Vagina (tissue), 2 donors: ENCODE measurements around the gene MAF. TPM values are rescaled to one million over a fixed set of nuclear protein-coding genes. Genes with fewer than 3 reads are reported as not detected.

ENCODE experiments used
- DNase-seq, 2 donors: peaks; one replicate each; pipeline ENCODE4 v3.0.0-alpha.2; 2017; ENCODE audit errors: extremely low spot score in 2 of 2
- H3K27ac ChIP-seq: fragments of 200-600 bp; sonication (generic); one replicate; pipeline ENCODE4 v1.5.1; 2019
- H3K27me3 ChIP-seq: fragments of 200-600 bp; sonication (generic); one replicate; pipeline ENCODE4 v1.5.1; 2019
- H3K36me3 ChIP-seq, 2 donors: fragments of 200-600 bp; sonication (generic); one replicate each; pipeline ENCODE4 v1.5.1; 2017 to 2019
- H3K4me1 ChIP-seq: fragments of 200-600 bp; sonication (generic); one replicate; pipeline ENCODE4 v1.5.1; 2019
- H3K4me3 ChIP-seq, 2 donors: fragments of 200-600 bp; sonication (generic); 1 replicate in 1 of 2; 2 replicates in 1 of 2; pipeline ENCODE4 v1.5.1; 2016 to 2019
- H3K9me3 ChIP-seq: fragments of 200-600 bp; sonication (generic); one replicate; pipeline ENCODE4 v1.5.1; 2019
- POLR2A ChIP-seq, 2 donors: fragments of 450-650 bp; IDR thresholded peaks; one replicate each; pipeline ENCODE4 v1.6.1; 2017; ENCODE audit warnings: antibody characterized with exemption in 2 of 2, mild to moderate bottlenecking in 2 of 2, moderate library complexity in 2 of 2
- POLR2AphosphoS5 ChIP-seq, 2 donors: sonication (generic); formaldehyde crosslinking; IDR thresholded peaks; one replicate each; pipeline ENCODE4 v1.9.0; 2017; ENCODE audit warnings: antibody characterized with exemption in 2 of 2, mild to moderate bottlenecking in 2 of 2, low read depth in 1 of 2; ENCODE audit not compliant: insufficient read depth in 1 of 2
- intact Hi-C: fragments of 100-400 bp; cut with DNase I; formaldehyde crosslinking; loops from one replicate; pipeline ENCODE4 v1.15.1; 2023
- total RNA-seq: library from RNA; depleted of rRNA; stranded (reverse); fragments of >200 nt; gene quantifications from one replicate; pipeline ENCODE4 v1.2.3, GENCODE V29; 2016
- TF ChIP-seq, protein P1 (sequence below), 3 experiments: fragments of 450-650 bp in 2 of 3; fragments of 200-600 bp in 1 of 3; sonication (generic) in 1 of 3; IDR thresholded peaks; one replicate each; pipeline ENCODE4 v1.5.1; 2017 to 2019; ENCODE audit warnings: antibody characterized with exemption in 3 of 3, mild to moderate bottlenecking in 2 of 3, moderate library complexity in 2 of 3

Gene MAF
- total RNA-seq, 1 donor from 2014 or later, result 52.5 TPM

DNA sequence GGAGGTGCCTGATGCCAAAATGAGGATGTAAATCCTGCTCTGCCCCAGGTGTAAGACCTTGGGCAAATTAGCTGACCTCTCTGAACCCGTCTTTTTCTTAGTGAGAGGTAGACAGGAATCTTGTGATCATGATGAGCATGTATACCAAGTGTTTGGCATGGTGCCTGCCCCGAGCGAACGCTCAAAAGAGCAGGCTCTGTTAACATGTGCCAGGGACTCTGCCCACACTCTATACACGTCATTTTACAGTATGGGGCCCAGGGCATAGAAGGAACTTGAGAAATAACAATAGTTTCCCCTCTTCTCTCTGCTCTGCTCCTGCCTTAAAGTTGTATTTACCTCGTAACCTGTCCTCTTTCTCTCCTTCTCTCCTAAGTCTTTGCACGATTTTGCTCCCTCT is 9.3 kb upstream of the MAF start:
- Histone ChIP-seq H3K4me3 (no peak overlapping the region), H3K9me3 (no peaks in the 10 kb centered on the region), H3K4me1 (peaks cover 13% of the 10 kb centered on the region), H3K27me3 (no peaks in the 10 kb centered on the region), H3K27ac (no peak overlapping the region), H3K36me3 (no peaks in the 10 kb centered on the region)
- no peak for TF ChIP-seq POLR2AphosphoS5 (IDR thresholded peaks at IDR 0.05; ENCODE audit: insufficient read depth in 1 of 2, low read depth in 1 of 2)
- TF ChIP-seq, protein P1, sequence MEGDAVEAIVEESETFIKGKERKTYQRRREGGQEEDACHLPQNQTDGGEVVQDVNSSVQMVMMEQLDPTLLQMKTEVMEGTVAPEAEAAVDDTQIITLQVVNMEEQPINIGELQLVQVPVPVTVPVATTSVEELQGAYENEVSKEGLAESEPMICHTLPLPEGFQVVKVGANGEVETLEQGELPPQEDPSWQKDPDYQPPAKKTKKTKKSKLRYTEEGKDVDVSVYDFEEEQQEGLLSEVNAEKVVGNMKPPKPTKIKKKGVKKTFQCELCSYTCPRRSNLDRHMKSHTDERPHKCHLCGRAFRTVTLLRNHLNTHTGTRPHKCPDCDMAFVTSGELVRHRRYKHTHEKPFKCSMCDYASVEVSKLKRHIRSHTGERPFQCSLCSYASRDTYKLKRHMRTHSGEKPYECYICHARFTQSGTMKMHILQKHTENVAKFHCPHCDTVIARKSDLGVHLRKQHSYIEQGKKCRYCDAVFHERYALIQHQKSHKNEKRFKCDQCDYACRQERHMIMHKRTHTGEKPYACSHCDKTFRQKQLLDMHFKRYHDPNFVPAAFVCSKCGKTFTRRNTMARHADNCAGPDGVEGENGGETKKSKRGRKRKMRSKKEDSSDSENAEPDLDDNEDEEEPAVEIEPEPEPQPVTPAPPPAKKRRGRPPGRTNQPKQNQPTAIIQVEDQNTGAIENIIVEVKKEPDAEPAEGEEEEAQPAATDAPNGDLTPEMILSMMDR (IDR thresholded peaks at IDR 0.05), result no peak
- DNase-seq, result peak in 1 of 2 donors; percentile 60
- intact Hi-C loops, result loop anchor here (10.0 kb wide), 1 partner anchor 1485 kb away; no protein-coding TSS in a partner anchor

DNA sequence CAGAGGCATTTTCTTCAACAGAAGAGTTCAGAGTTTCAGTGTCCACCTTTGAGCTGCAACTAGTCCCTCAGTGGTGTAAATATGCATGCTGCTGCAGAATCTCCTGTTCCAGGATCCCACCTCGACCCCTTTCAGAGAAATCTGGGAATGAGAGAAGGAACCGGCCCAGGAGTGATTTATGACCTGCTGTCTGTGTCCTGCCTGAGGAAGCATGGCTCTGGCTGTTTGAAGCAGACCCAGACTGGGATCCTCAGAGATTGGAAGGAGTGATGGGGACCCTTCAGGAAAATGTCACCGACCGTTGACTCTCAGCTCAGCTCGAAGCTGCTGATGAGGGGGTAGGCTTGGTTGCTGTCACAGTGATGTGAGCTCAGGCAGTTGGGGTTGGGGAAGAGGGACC is 8.4 kb upstream of the MAF start:
- Histone ChIP-seq H3K9me3 (no peaks in the 10 kb centered on the region), H3K4me1 (peaks cover 13% of the 10 kb centered on the region), H3K4me3 (no peak overlapping the region), H3K36me3 (no peaks in the 10 kb centered on the region), H3K27me3 (no peaks in the 10 kb centered on the region), H3K27ac (no peak overlapping the region)
- TF ChIP-seq POLR2A (IDR thresholded peaks at IDR 0.05) (no peak), POLR2AphosphoS5 (IDR thresholded peaks at IDR 0.05; ENCODE audit: insufficient read depth in 1 of 2, low read depth in 1 of 2) (no peak)
- TF ChIP-seq, protein P1 (IDR thresholded peaks at IDR 0.05), result no peak
- DNase-seq, result no peak
- intact Hi-C loops, result loop anchor here (10.0 kb wide), 1 partner anchor 1484 kb away; no protein-coding TSS in a partner anchor

DNA sequence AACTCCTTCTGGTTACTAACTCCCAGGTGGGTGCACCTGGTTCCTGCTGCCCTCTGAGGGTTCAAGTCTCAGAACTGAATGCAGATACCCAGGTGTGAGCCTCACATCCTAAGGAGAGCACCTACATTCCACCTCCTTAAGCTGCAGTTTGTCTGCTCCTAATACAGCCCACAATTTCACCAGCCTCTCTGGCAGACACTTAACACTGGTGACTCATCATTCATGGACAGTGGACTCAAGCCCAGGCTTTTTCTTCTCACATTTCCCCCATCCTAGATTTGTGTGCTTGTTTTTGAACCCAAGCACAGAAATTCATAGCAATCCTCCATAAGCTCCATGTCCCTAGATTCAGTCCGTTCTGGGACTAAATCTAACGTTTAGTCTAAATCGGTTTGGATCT is 7.0 kb upstream of the MAF start:
- Histone ChIP-seq H3K9me3 (no peaks in the 10 kb centered on the region), H3K4me1 (peaks cover 21% of the 10 kb centered on the region), H3K4me3 (no peak overlapping the region), H3K27me3 (no peaks in the 10 kb centered on the region), H3K36me3 (no peaks in the 10 kb centered on the region), H3K27ac (peak overlapping the region; percentile 17)
- intact Hi-C loops, result loop anchor here (10.0 kb wide), 1 partner anchor 1483 kb away; no protein-coding TSS in a partner anchor
- DNase-seq, result no peak
- peak in 1 of 2 donors; percentile 50 for TF ChIP-seq POLR2AphosphoS5 (IDR thresholded peaks at IDR 0.05; ENCODE audit: insufficient read depth in 1 of 2, low read depth in 1 of 2)
- TF ChIP-seq, protein P1 (IDR thresholded peaks at IDR 0.05), result no peak

DNA sequence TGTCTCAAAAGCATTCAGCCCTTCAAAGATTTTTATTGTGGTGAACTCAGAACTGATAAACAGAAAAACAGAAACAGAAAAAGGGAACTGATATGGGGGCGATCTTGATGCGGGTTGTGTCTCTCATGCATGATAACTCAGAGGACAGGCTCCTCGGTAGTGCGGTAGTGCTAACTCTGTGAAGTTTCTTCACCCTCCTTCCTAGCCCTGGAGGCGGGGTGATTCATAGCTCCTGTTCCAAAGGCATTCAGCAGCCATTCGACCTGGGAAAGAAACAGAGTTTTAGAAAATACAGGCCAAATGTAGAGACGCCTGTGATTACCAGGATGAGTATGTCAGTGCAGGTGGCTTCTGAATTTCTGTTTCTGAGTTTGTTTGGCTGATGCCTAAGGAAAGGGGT is 5.5 kb upstream of the MAF start:
- no peaks in the 10 kb centered on the region for H3K9me3 ChIP-seq
- no peak overlapping the region for H3K4me3 ChIP-seq
- peaks cover 31% of the 10 kb centered on the region for H3K4me1 ChIP-seq
- intact Hi-C loops, result loop anchor here (10.0 kb wide), 1 partner anchor 1481 kb away; no protein-coding TSS in a partner anchor
- TF ChIP-seq, protein P1 (IDR thresholded peaks at IDR 0.05), result no peak
- peak in 1 of 2 donors; percentile 24 for TF ChIP-seq POLR2AphosphoS5 (IDR thresholded peaks at IDR 0.05; ENCODE audit: insufficient read depth in 1 of 2, low read depth in 1 of 2)
- DNase-seq, result peak in 1 of 2 donors; percentile 84
- no peaks in the 10 kb centered on the region for H3K27me3 ChIP-seq
- H3K36me3 ChIP-seq, result no peaks in the 10 kb centered on the region
- no peak overlapping the region for H3K27ac ChIP-seq

DNA sequence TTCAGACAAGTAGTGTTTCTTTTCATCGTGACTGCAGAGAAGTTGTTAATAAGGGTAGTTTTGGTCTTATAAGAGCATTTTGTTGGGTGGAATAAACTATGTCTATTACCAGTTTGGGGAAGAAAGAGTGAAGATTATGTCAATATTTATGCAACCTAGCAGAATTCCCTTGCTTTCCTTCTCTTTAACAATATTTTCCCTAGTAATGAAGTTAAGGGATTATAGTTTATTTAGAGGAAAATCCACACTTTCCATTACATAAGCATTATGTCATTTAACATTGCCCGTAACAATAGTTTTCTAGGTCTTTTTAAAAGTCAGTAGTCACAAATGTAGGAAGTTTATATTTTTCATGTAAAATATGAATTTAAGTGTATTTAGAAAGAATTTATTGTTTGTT is 2.5 kb upstream of the MAF start:
- Histone ChIP-seq H3K36me3 (no peaks in the 10 kb centered on the region), H3K4me1 (peaks cover 30% of the 10 kb centered on the region), H3K27me3 (no peaks in the 10 kb centered on the region), H3K9me3 (no peaks in the 10 kb centered on the region), H3K4me3 (peak overlapping the region; percentile 83 to 91), H3K27ac (peak overlapping the region; percentile 98)
- no peak for TF ChIP-seq POLR2AphosphoS5 (IDR thresholded peaks at IDR 0.05; ENCODE audit: insufficient read depth in 1 of 2, low read depth in 1 of 2)
- TF ChIP-seq, protein P1 (IDR thresholded peaks at IDR 0.05), result no peak
- TF ChIP-seq POLR2A (IDR thresholded peaks at IDR 0.05), result no peak
- DNase-seq, result no peak
- intact Hi-C loops, result loop anchor here (5.0 to 10.0 kb wide), 2 partner anchors 1371 to 1478 kb away; no protein-coding TSS in a partner anchor
